ENCODE data around the gene MRPS31. TPM values are rescaled to one million over a fixed set of nuclear protein-coding genes. Genes with fewer than 3 reads are reported as not detected.

Gene MRPS31
- total RNA-seq, 3 donors from 2014 or later, result 20.3 to 21.2 (median 20.9) TPM

GRCh38 chr13:40779796-40780285 lies 8.9 kb upstream of the MRPS31 start:
- DNase-seq (no peak), ATAC-seq (no peak)
- Histone ChIP-seq H3K36me3 (ENCODE audit: low read depth) (no peaks in the 10 kb centered on the region), H3K4me1 (ENCODE audit: low read depth) (no peaks in the 10 kb centered on the region), H3K9me3 (no peaks in the 10 kb centered on the region), H3K4me3 (no peak overlapping the region)
- intact Hi-C loops (cut with DNase I, micrococcal nuclease), result no loop called here
- no peak for TF ChIP-seq CTCF (IDR thresholded peaks at IDR 0.05)

GRCh38 chr13:40779049-40779448 lies 8.1 kb upstream of the MRPS31 start:
- Histone ChIP-seq H3K4me1 (ENCODE audit: low read depth) (no peaks in the 10 kb centered on the region), H3K9me3 (no peaks in the 10 kb centered on the region), H3K4me3 (no peak overlapping the region), H3K36me3 (ENCODE audit: low read depth) (no peaks in the 10 kb centered on the region)
- ATAC-seq (no peak), DNase-seq (no peak)
- intact Hi-C loops (cut with DNase I, micrococcal nuclease), result no loop called here
- TF ChIP-seq CTCF (IDR thresholded peaks at IDR 0.05), result no peak

GRCh38 chr13:40777809-40778175 lies 6.8 kb upstream of the MRPS31 start:
- intact Hi-C loops (cut with DNase I, micrococcal nuclease), result no loop called here
- ATAC-seq (peak; percentile 5), DNase-seq (no peak)
- Histone ChIP-seq H3K9me3 (no peaks in the 10 kb centered on the region), H3K36me3 (ENCODE audit: low read depth) (no peaks in the 10 kb centered on the region), H3K4me3 (no peak overlapping the region), H3K4me1 (ENCODE audit: low read depth) (no peaks in the 10 kb centered on the region)
- TF ChIP-seq CTCF (IDR thresholded peaks at IDR 0.05), result no peak

- Histone ChIP-seq H3K4me1 (ENCODE audit: low read depth) (no peaks in the 10 kb centered on the region), H3K4me3 (no peak overlapping the region), H3K9me3 (no peaks in the 10 kb centered on the region), H3K36me3 (ENCODE audit: low read depth) (no peaks in the 10 kb centered on the region)
- peak in 1 of 3 donors; percentile 83 for DNase-seq
- ATAC-seq, result peak; percentile 80
- TF ChIP-seq CTCF (IDR thresholded peaks at IDR 0.05), result peak; percentile 47
- intact Hi-C loops (cut with DNase I, micrococcal nuclease), result no loop called here
Observed at GRCh38 chr13:40777166-40777808, 6.3 kb upstream of the MRPS31 start.

- ATAC-seq (peak; percentile 79), DNase-seq (peak in 2 of 3 donors; percentile 56 to 70)
- no peak for TF ChIP-seq CTCF (IDR thresholded peaks at IDR 0.05)
- no peak overlapping the region for H3K4me3 ChIP-seq
- peaks cover 2% of the 10 kb centered on the region for H3K4me1 ChIP-seq (ENCODE audit: low read depth)
- intact Hi-C loops (cut with DNase I, micrococcal nuclease), result no loop called here
- H3K9me3 ChIP-seq, result no peaks in the 10 kb centered on the region
- no peaks in the 10 kb centered on the region for H3K36me3 ChIP-seq (ENCODE audit: low read depth)
Observed at GRCh38 chr13:40776681-40777165, 5.7 kb upstream of the MRPS31 start.

Measured in mucosa of descending colon (tissue), 3 donors.